Fibroblast of pulmonary artery (primary cell): Measurements from ENCODE around the gene CDR2.
A peak's percentile ranks its signal among the peaks of the same experiment; 100 is the strongest.

ENCODE experiments used
- DNase-seq: peaks from one replicate; pipeline ENCODE4 v3.0.0-alpha.2; 2010; ENCODE audit warnings: low read depth
- H3K4me3 ChIP-seq: replicated peaks from 2 replicates; pipeline ENCODE4 v1.5.1; 2011; ENCODE audit warnings: low read depth, mild to moderate bottlenecking, control low read depth, low read length, moderate library complexity
- TF ChIP-seq, protein P1 (sequence below): IDR thresholded peaks from 2 replicates; pipeline ENCODE4 v1.5.1; 2011; ENCODE audit warnings: mild to moderate bottlenecking, control low read depth, low read length, inconsistent platforms; ENCODE audit errors: missing control alignments

The CDR2 gene

DNA sequence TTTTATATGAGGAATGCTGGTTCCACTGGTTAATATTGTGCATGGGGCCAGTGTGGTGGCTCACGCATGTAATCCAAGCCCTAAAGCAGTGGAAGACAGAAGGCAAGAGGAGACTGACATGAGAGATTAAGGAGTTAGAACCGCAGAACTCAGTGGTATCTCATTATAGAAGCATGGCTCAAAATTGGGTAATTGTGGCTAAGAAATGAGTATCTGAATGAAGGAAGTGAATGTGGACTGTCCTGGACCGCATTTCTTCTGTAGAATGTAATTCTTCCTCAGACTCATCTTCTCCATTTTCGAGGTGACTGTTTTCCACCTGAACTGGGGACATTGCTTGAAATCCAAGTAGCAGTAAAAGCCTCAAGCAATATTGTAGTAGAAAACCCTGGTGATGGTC lies 42.6 kb upstream of the CDR2 start:
- no peak overlapping the region for H3K4me3 ChIP-seq
- TF ChIP-seq, protein P1, sequence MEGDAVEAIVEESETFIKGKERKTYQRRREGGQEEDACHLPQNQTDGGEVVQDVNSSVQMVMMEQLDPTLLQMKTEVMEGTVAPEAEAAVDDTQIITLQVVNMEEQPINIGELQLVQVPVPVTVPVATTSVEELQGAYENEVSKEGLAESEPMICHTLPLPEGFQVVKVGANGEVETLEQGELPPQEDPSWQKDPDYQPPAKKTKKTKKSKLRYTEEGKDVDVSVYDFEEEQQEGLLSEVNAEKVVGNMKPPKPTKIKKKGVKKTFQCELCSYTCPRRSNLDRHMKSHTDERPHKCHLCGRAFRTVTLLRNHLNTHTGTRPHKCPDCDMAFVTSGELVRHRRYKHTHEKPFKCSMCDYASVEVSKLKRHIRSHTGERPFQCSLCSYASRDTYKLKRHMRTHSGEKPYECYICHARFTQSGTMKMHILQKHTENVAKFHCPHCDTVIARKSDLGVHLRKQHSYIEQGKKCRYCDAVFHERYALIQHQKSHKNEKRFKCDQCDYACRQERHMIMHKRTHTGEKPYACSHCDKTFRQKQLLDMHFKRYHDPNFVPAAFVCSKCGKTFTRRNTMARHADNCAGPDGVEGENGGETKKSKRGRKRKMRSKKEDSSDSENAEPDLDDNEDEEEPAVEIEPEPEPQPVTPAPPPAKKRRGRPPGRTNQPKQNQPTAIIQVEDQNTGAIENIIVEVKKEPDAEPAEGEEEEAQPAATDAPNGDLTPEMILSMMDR = no peak
- DNase-seq = no peak

DNA sequence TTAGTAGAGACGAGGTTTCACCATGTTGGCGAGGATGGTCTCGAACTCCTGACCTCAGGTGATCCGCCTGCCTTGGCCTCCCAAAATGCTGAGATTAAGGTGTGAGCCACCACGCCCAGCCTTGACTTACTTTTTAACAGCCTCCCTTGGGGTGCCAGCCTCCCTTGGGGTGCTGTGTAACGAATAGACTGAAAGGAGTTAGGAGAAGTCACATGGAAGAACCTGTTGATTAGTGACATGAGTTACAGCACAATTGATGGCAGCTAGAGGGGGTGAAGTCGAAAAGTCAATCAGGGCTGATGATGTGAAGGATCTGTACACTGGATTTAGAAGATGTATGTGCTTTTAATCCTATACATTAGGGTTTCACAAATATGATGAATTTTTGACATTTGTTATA lies 39.4 kb upstream of the CDR2 start:
- TF ChIP-seq, protein P1 = no peak
- H3K4me3 ChIP-seq = no peak overlapping the region
- DNase-seq = no peak

DNA sequence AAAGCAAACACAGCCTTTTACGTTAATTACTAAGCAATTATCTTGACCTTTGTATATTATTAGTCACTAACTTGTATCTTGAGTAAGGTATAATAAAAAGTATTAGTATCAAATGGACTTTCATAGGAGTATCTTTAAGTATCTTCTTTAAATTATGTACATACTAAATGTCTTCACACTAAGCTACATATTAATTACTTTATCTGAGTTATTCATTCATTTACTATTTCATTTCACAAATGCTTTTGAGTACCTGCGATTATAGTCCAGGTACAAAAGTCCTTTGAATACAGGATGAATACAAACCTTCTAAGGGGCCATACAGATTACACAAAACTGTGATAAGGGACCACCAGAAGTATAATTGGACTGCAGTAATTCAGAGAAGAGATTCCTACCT lies 33.1 kb upstream of the CDR2 start:
- no peak overlapping the region for H3K4me3 ChIP-seq
- TF ChIP-seq, protein P1 = no peak
- no peak for DNase-seq

DNA sequence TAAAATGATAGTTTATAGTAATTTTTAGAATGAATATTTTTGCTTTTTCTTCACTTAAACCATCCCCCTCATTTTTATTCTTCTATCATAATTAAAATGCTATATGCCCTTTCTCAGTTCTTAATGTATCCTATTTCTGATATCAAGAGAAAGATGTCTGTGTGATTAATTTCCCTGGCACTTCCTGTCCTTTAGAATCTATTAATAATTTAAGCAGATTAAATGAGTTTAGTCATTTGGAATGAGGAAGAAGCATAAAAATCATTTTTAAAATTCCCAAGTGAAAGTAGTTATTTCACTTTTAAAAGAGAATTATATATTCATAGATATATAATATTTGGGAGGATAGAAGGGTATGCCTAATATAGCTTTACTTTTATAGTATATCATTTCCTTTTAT lies 27.8 kb upstream of the CDR2 start:
- H3K4me3 ChIP-seq = no peak overlapping the region
- no peak for DNase-seq
- TF ChIP-seq, protein P1 = no peak

DNA sequence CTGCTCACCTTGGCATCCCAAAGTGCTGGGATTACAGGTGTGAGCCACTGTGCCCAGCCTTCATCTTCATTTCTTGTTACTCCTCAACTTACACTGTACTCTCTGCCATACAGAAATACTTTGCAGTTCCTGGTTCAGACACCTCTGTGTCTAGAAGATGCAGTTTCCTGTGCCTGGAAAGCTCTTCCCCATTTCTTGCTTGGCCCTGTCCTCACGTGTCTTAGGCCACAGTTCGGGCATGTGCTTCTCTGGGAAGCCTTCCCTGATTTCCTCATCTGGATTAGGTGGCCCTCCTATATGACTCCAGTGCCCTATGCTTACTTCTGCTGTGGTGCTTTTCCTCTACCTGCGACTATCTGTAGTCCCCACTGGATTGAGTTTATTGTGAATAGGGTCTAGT lies 26.5 kb upstream of the CDR2 start:
- TF ChIP-seq, protein P1 = no peak
- H3K4me3 ChIP-seq = no peak overlapping the region
- no peak for DNase-seq

DNA sequence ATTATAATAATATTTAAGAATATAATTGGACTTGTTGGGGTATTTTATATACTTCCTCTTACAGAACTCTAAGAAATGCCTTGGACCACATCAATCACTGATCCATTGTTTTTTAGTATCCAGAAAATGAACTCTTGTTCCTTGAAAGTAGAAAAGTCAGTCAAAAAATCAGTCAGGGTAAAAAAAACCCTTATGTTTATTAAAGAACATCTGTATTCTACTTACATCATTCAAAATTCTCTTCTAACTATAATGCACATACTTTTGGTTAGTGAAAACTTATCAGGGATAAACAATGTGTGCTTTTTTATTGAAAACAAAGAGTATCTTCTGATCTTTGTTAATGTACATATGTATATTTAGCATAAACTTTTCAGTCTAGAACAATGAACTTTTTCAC lies 23.5 kb upstream of the CDR2 start:
- no peak overlapping the region for H3K4me3 ChIP-seq
- DNase-seq = no peak
- TF ChIP-seq, protein P1 = no peak

DNA sequence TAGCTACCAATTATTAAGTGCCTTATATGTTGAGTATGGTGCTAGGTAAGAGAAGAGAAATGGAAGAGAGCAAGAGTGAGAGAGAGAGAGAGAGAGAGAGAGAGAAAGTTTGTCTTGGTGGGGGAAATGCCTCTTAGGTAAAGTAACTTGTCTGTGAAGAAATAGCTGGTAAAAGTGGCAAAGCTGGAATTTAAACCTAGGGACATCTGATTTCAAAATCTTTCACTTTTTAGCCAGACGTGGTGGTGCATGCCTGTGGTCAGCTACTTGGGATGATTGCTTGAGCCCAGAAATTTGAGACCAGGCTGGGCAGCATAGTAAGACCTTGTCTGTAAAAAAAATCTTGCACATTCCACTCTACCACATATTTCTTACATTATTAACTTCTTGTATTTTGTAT lies 23.0 kb upstream of the CDR2 start:
- DNase-seq = peak; percentile 95
- TF ChIP-seq, protein P1 = no peak

More for the DNA sequence above, 23.0 kb upstream of the CDR2 start:
- no peak overlapping the region for H3K4me3 ChIP-seq
